ENCODE results near the gene GRIK5.

GRCh38 chr19:42069619-42070351 lies at the start of gene GRIK5:
- TF ChIP-seq, protein P1, sequence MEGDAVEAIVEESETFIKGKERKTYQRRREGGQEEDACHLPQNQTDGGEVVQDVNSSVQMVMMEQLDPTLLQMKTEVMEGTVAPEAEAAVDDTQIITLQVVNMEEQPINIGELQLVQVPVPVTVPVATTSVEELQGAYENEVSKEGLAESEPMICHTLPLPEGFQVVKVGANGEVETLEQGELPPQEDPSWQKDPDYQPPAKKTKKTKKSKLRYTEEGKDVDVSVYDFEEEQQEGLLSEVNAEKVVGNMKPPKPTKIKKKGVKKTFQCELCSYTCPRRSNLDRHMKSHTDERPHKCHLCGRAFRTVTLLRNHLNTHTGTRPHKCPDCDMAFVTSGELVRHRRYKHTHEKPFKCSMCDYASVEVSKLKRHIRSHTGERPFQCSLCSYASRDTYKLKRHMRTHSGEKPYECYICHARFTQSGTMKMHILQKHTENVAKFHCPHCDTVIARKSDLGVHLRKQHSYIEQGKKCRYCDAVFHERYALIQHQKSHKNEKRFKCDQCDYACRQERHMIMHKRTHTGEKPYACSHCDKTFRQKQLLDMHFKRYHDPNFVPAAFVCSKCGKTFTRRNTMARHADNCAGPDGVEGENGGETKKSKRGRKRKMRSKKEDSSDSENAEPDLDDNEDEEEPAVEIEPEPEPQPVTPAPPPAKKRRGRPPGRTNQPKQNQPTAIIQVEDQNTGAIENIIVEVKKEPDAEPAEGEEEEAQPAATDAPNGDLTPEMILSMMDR (IDR thresholded peaks at IDR 0.05) = no peak
- TF ChIP-seq POLR2A (IDR thresholded peaks at IDR 0.05) = no peak
